ENCODE measurements around the gene PSD. TPM values are rescaled to one million over a fixed set of nuclear protein-coding genes. Genes with fewer than 3 reads are reported as not detected.
"Not testable (repeated sequence)": the region's sequence is repeated elsewhere in the genome, so short reads cannot be mapped to it uniquely, and the experiment has no call there.

Gene PSD
- polyA plus RNA-seq (2014; cell fraction: cytosol; rRNA removed) = 19.2 and 20.4 TPM in 2 replicates
- polyA plus RNA-seq (2014; cell fraction: nucleus; rRNA removed) = 90.7 and 104 TPM in 2 replicates

DNA sequence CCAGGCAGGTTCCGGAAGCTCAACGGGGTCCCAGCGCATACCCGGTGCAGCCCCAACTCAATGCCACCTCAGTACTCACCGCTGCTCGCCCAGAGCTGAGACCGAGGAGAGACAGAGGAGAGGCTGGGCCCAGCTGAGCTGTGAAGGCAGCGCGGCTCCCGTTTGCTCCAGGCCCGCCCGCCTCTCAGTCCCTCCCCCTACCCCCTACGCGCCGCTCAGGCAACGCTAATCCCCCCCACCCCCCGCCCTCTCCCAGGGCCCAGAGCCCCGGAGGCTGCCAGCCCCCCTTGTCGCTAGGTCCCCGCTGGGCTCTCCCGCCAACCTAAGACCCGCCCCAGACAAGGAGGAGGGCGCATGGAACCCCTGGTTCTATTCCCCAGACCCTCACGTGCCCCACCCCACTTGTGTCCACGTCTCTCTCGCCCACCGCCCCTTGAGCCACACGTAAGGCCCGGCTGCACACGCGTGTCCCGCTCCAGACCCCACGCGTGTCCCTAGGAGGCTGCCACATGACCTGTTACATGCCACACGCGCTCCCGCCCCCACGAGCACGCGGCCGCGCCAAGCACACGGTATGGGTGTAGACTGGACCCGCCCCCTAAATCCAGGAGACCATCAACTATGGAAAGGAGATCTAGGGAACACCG, at the start of gene PSD:
Gene PSD, minus strand, starts transcription at position 164 of the 647 bp plus-strand sequence. CDS start 1,747 bp downstream, outside the sequence.
- peak; percentile 81 for DNase-seq (ENCODE audit: low spot score)

GRCh38 chr10:102467971-102468438, 49.4 kb upstream of the PSD start:
- no peak for DNase-seq (ENCODE audit: low spot score)

GRCh38 chr10:102467318-102467717, 48.7 kb upstream of the PSD start:
- no peak for DNase-seq (ENCODE audit: low spot score)

GRCh38 chr10:102465466-102465865, 46.9 kb upstream of the PSD start:
- no peak for DNase-seq (ENCODE audit: low spot score)

DNA sequence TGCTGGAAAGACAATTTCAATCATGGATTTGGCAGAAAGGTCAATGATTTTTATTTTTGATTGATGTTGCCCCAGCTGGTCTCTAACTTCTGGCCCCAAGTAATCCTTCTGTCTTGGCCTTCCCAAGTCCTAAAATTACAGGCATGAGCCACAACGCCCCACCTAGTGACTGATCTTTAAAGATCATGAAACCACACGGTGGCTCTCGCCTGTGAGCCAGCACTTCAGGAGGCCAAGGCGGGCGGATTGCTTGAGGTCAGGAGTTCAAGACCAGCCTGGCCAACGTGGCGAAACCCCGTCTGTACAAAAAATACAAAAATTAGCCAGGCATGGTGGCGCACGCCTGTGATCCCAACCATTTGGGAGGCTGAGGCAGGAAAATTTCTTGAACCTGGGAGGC, 45.4 kb upstream of the PSD start:
- no peak for DNase-seq (ENCODE audit: low spot score)

DNA sequence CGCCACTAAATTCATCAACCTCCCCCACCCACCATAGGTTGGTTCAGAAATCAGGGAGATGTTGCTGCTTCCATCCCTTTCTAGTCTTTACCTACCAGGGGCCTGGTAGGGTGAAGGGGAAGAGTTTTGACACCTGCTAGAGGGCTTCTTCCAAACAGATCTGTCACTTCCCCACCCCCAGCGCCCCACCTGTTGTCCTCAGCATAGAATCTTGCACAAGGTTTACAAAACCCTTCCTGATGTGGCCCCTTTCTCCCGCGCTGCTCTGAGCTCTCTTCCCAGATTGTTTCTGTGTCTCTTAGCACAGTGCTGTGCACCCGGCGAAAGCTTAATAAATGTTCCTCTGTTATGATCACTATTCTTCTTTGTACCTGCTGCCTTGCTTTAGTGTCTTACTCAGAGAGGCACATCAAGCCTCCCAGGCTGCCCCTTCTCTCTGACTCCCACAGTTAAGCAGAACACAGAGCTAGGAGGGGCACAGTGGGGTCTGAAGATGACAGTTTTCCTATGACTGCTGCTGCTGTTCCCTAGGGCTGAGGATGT, 44.0 kb upstream of the PSD start:
- no peak for DNase-seq (ENCODE audit: low spot score)

- DNase-seq (ENCODE audit: low spot score) = peak; percentile 91
Measured at GRCh38 chr10:102461187-102462054, 42.8 kb upstream of the PSD start.

DNA sequence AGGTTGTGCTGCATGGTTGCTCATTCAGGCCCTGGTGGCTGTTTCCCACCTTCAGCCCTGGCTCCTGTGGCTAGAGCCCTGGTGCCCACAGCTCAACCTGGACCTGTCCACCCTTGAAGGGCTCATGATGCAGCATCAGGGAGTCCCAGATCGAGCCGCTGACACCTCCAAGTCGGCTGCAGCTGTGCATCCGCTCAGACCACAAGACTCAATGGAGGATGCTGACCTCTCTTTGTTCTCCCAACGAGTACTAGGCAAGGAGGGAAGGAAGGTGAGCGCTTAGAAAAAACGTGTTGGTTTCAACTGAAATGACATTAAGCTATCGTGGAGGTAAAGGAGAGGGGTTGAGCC, 42.2 kb upstream of the PSD start:
- no peak for DNase-seq (ENCODE audit: low spot score)

- no peak for DNase-seq (ENCODE audit: low spot score)
Measured at GRCh38 chr10:102458656-102459055, 40.1 kb upstream of the PSD start.

- DNase-seq (ENCODE audit: low spot score) = no peak
Measured at GRCh38 chr10:102457591-102458150, 39.1 kb upstream of the PSD start.

- DNase-seq (ENCODE audit: low spot score) = no peak
Measured at GRCh38 chr10:102455893-102456471, 37.4 kb upstream of the PSD start.

GRCh38 chr10:102454662-102455487, 36.3 kb upstream of the PSD start:
- DNase-seq (ENCODE audit: low spot score) = not testable (repeated sequence)

DNA sequence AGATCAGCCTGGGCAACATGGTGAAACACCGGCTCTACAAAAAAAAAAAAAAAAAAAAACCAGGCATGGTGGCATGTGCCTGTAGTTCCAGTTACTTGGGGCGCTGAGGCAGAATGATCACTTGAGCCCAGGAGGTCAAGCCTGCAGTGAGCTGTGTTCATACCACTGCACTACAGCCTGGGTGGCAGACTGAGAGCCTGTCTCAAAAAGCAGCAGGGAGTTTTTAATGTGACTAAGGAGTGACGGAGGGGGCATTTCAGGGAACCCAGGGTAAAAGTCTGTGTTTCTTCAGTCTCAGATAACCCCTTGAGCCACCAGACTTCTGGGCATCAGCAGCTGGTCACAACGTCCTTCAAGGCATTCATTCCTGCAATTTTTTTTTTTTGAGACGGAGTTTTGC, 34.9 kb upstream of the PSD start:
- DNase-seq (ENCODE audit: low spot score) = no peak

GRCh38 chr10:102452672-102453340, 34.2 kb upstream of the PSD start:
- DNase-seq (ENCODE audit: low spot score) = no peak

DNA sequence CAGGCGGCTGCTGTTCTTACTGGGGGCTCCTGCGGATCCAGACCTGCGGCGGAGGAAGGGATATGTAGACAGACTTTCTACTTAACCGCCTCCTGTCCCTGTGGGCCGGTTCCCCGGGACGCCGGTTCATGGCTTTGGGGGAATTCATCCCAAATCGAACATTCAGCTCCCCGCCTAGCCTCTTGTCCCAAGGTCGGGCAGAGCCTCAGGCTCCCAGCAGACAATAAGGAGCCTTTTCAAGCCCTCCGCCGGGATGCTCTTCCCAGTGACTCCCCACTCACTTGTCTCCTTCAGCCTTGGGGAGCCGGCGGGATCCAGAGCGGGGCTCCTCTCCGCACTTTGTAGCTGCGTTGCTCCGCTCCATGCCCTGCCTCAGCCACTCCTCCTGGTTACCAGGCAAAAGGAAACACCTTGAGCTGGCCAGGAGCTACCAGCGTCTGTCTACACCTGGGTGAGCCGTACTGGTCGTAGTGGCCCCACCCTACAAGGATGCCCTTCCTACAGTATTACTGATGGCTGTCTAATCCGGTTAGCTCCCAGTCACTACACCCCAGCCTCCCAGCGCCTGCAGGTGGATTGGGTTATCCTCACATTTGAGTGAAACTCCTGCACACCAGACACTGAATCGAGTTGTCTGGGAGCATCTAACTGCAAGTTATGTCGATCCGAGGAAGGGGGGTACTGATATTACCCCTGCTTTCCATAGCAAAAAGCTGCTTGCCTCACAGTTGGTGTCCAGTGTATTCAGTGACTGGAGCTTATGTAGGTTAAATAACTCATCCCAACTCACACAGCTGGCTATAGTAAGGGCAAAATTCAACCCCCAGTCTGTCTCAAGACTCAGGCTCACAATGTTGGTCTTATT, 32.8 kb upstream of the PSD start, which contains the start of gene C10orf95:
Gene C10orf95, minus strand, starts transcription at position 439 of the 865 bp plus-strand sequence. CDS start 450 bp downstream, outside the sequence.
- DNase-seq (ENCODE audit: low spot score) = no peak

DNA sequence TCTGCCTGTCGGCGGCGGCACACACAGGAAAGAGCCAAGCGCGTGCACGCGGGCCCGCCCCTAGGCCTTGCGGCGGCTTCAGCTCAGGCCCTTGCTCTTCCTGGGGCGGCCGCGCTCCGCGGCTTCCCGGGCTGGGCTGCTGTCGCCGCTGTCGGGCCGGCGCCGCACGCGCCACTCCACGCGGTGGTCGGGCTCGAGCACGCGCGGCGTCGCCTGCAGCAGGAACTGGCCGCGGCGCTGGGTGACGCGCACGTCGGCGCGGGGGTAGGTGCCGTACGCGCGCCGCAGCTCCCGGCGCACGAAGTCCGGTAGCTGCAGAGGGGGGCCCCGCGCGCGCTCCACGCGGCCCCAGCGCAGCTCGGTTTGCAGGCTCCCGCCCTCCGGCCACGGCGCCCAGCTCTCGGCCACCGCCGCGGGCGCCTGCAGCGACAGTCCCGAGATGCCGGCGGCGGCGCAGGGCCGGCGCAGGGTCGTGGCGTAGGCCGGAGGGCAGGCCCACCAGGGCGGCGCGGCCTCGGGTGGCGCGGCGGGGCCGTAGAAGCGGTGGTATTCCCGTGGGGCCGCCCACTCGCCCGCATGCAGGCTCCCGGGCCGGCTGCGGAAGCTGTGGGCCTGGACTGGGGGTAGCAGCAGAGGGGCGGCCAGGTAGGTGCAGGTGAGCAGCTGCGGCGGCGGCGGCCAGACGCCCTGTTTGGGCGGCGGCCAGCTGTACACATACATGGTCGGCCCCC, 32.0 kb upstream of the PSD start:
- DNase-seq (ENCODE audit: low spot score) = peak; percentile 85

- no peak for DNase-seq (ENCODE audit: low spot score)
Measured at GRCh38 chr10:102450124-102450373, 31.5 kb upstream of the PSD start.

DNA sequence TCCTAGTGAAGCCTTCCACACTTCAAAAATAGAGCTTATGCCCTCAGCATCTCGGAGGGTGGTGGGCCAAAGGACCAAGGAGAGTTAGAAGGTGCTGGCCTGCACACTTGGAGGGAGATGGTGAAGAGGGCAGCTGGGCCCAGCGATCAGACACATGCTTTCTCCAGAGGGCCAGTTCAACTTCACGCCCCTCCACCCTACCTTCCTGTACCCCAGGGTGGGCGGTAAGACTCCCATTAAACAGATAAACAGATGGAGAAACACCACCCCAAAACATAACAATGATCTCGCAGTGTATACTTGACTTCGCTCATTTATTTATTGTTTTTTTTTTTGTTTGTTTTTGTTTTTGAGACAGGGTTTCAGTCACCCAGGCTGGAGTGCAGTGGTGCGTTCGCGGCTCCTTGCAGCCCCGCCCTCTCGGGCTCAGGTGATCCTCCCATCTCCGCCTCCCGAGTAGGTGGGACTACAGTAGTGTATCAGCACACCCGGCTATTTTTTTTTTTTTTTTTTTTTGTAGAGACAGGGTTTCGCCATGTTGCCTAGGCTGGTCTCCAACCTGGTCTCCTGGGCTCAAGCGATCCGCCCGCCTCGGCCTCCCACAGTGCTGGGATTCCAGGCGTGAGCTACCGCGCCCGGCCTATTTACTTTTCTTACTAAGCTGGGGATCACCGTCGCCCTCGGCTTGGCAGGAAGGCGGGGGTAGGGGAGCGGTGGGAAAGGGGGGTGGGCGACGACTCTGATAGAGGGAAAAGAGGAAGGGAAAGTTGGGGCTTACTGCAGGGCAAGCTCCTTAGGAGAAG, 30.9 kb upstream of the PSD start:
- DNase-seq (ENCODE audit: low spot score) = peak; percentile 65
